Psoas muscle (tissue), 8 donors: Measurements from ENCODE around the gene HOXD4. TPM values are rescaled to one million over a fixed set of nuclear protein-coding genes. Genes with fewer than 3 reads are reported as not detected.

Source experiments
- ATAC-seq, 4 donors: fragments of 200-7000 bp; cut with Tn5 transposase; one replicate each; pipeline ENCODE4 v1.9.1; 2020; ENCODE audit warnings: moderate library complexity in 3 of 4, mild to moderate bottlenecking in 2 of 4
- DNase-seq, 2 donors: peaks; one replicate each; pipeline ENCODE4 v3.0.0-alpha.2; 2020
- H3K27ac ChIP-seq: fragments of 200-600 bp; one replicate; pipeline ENCODE4 v1.8.0; 2022
- H3K27me3 ChIP-seq, 3 donors: fragments of 200-600 bp in 1 of 3; one replicate each; pipeline versions ENCODE4 v1.6.1 to v1.8.0; 2013 to 2022; ENCODE audit warnings: low read length in 2 of 3, mild to moderate bottlenecking in 2 of 3, moderate library complexity in 1 of 3; ENCODE audit not compliant: insufficient read depth in 3 of 3
- H3K36me3 ChIP-seq, 2 donors: fragments of 200-600 bp in 1 of 2; one replicate each; pipeline versions ENCODE4 v1.6.1 to v1.8.0; 2013 to 2022; ENCODE audit warnings: low read depth in 1 of 2, mild to moderate bottlenecking in 1 of 2, moderate library complexity in 1 of 2; ENCODE audit not compliant: insufficient read depth in 1 of 2
- H3K4me1 ChIP-seq: fragments of 200-600 bp; one replicate; pipeline ENCODE4 v1.8.0; 2022
- H3K4me3 ChIP-seq: fragments of 200-600 bp; one replicate; pipeline ENCODE4 v1.8.0; 2022; ENCODE audit warnings: mild to moderate bottlenecking
- H3K9me3 ChIP-seq: fragments of 200-600 bp; one replicate; pipeline ENCODE4 v1.8.0; 2022
- CTCF ChIP-seq: fragments of 200-600 bp; IDR thresholded peaks from one replicate; pipeline ENCODE4 v1.8.0; 2022; ENCODE audit warnings: antibody characterized with exemption
- WGBS, 3 donors: extraction: QIAGEN DNeasy Blood & Tissue Kit; methylation state at CpG; one replicate each; pipeline versions ENCODE4 v1.1.6 to v1.1.7; 2013; 5-methylcytosine and 5-hydroxymethylcytosine counted together
- intact Hi-C, 2 donors: fragments of 100-400 bp; cut with DNase I; formaldehyde crosslinking; loops; one replicate each; pipeline versions ENCODE4 v1.11.0 to v1.14.2; 2022
- polyA plus RNA-seq, 3 donors: library from polyadenylated mRNA; stranded (reverse); fragments of 200-250 nt; gene quantifications; one replicate each; pipeline ENCODE4 v1.2.3, GENCODE V29; 2013
- total RNA-seq, 4 donors: library from RNA; stranded (reverse); fragmentation: NEBNext Ultra II Directional in 2 of 4; extraction: Animal tissue kit (Norgen Biotek cat#: 25700) in 2 of 4; gene quantifications; one replicate each; pipeline versions ENCODE4 v1.2.1 to v1.2.4, GENCODE V29; 2021 to 2023
- donor health status: healthy with polysubstance abuse.
- donor health status: DM: no; HTN: no; CAD: no; lungs with moderate emphysema.
- donor health status: Bipolar disorder and iron deficiency.
- donor health status: healthy.
- donor health status: DM: yes; HTN: yes; CAD: no.
- donor health status: DM: no; HTN: no; CAD: no.
- donor health status: DM: no; HTN: no; CAD: no.
- donor health status: DM: yes; HTN: yes; CAD: no.

Gene HOXD4
- total and polyA plus RNA-seq, 7 donors, result 0.26 to 4.1 (median 1.2) TPM

GRCh38 chr2:176130957-176131847 is 20.1 kb upstream of the HOXD4 start:
- H3K36me3 ChIP-seq, result no peaks in the 10 kb centered on the region
- TF ChIP-seq CTCF, result no peak
- DNase-seq (no peak), ATAC-seq (no peak)
- H3K4me1 ChIP-seq, result peaks cover 49% of the 10 kb centered on the region
- H3K9me3 ChIP-seq, result no peaks in the 10 kb centered on the region
- WGBS, 3 donors, result 11 to 18% (median 16%) methylated on average over 15 of the region's 15 CpGs
- peak overlapping the region; percentile 84 for H3K4me3 ChIP-seq
- H3K27ac ChIP-seq, result peak overlapping the region; percentile 93
- intact Hi-C loops, result no loop called here
- no peaks in the 10 kb centered on the region for H3K27me3 ChIP-seq

GRCh38 chr2:176131848-176132158 is 19.5 kb upstream of the HOXD4 start:
- no peaks in the 10 kb centered on the region for H3K9me3 ChIP-seq
- H3K4me3 ChIP-seq, result peak overlapping the region; percentile 84
- ATAC-seq, result no peak
- DNase-seq, result no peak
- H3K36me3 ChIP-seq, result no peaks in the 10 kb centered on the region
- intact Hi-C loops, result no loop called here
- H3K27ac ChIP-seq, result peak overlapping the region; percentile 93
- 32 to 37% (median 32%) methylated on average over 4 of the region's 4 CpGs for WGBS, 3 donors
- H3K4me1 ChIP-seq, result peaks cover 48% of the 10 kb centered on the region
- TF ChIP-seq CTCF, result no peak
- H3K27me3 ChIP-seq, result no peaks in the 10 kb centered on the region

- DNase-seq, result no peak
- Histone ChIP-seq H3K9me3 (no peaks in the 10 kb centered on the region), H3K4me1 (peaks cover 42% of the 10 kb centered on the region), H3K27ac (peak overlapping the region; percentile 93), H3K27me3 (no peaks in the 10 kb centered on the region), H3K36me3 (no peaks in the 10 kb centered on the region), H3K4me3 (peak overlapping the region; percentile 84)
- no peak for ATAC-seq
- no peak for TF ChIP-seq CTCF
- intact Hi-C loops, result no loop called here
- 22 to 24% (median 23%) methylated on average over 33 of the region's 33 CpGs for WGBS, 3 donors
Observed at GRCh38 chr2:176132205-176133171, 18.9 kb upstream of the HOXD4 start.

- Histone ChIP-seq H3K27ac (peak overlapping the region; percentile 93), H3K4me3 (peak overlapping the region; percentile 84), H3K4me1 (peaks cover 35% of the 10 kb centered on the region), H3K36me3 (no peaks in the 10 kb centered on the region), H3K9me3 (no peaks in the 10 kb centered on the region), H3K27me3 (no peaks in the 10 kb centered on the region)
- no peak for DNase-seq
- ATAC-seq, result no peak
- intact Hi-C loops, result no loop called here
- no peak for TF ChIP-seq CTCF
Observed at GRCh38 chr2:176133389-176133788, 18.0 kb upstream of the HOXD4 start.
